ENCODE results near the gene COL24A1. TPM values are rescaled to one million over a fixed set of nuclear protein-coding genes. Genes with fewer than 3 reads are reported as not detected.

Gene COL24A1
- polyA plus RNA-seq, 1 donor (not counting 4 experiments of a cell fraction or from before 2014, with no cell fraction given) = not detected

GRCh38 chr1:85683292-85684025 lies 473.1 kb downstream of the COL24A1 start:
- no peaks in the 10 kb centered on the region for H3K27me3 ChIP-seq (ENCODE audit: control insufficient read depth, extremely low read depth, insufficient read depth, low read length)
- no peak overlapping the region for H3K27ac ChIP-seq (ENCODE audit: control insufficient read depth, insufficient read depth, low read length)
- DNase-seq (ENCODE audit: low read depth, low spot score) = no peak
- no peaks in the 10 kb centered on the region for H3K9me1 ChIP-seq (ENCODE audit: control insufficient read depth, extremely low read depth, insufficient read depth, low read length)
- no peaks in the 10 kb centered on the region for H3K9me3 ChIP-seq (ENCODE audit: control insufficient read depth, low read depth, low read length)
- no peak overlapping the region for H3K4me3 ChIP-seq (ENCODE audit: control insufficient read depth in 2 of 3, extremely low read depth in 1 of 3, insufficient read depth in 2 of 3, low read depth in 1 of 3, low read length in 3 of 3)
- H2AFZ ChIP-seq (ENCODE audit: control insufficient read depth, low read length) = no peak overlapping the region
- H4K20me1 ChIP-seq (ENCODE audit: control insufficient read depth, extremely low read depth, insufficient read depth, low read length) = peaks cover 3% of the 10 kb centered on the region
- no peak for TF ChIP-seq EZH2 (IDR thresholded peaks at IDR 0.05; ENCODE audit: low read length)
- TF ChIP-seq, protein P1, sequence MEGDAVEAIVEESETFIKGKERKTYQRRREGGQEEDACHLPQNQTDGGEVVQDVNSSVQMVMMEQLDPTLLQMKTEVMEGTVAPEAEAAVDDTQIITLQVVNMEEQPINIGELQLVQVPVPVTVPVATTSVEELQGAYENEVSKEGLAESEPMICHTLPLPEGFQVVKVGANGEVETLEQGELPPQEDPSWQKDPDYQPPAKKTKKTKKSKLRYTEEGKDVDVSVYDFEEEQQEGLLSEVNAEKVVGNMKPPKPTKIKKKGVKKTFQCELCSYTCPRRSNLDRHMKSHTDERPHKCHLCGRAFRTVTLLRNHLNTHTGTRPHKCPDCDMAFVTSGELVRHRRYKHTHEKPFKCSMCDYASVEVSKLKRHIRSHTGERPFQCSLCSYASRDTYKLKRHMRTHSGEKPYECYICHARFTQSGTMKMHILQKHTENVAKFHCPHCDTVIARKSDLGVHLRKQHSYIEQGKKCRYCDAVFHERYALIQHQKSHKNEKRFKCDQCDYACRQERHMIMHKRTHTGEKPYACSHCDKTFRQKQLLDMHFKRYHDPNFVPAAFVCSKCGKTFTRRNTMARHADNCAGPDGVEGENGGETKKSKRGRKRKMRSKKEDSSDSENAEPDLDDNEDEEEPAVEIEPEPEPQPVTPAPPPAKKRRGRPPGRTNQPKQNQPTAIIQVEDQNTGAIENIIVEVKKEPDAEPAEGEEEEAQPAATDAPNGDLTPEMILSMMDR (optimal IDR thresholded peaks at IDR 0.05 in 1 of 3, IDR thresholded peaks at IDR 0.05 in 1 of 3, conservative IDR thresholded peaks at IDR 0.05 in 1 of 3; ENCODE audit: extremely low read depth in 1 of 3, insufficient read depth in 2 of 3, low read length in 3 of 3) = no peak
- H3K79me2 ChIP-seq (ENCODE audit: control insufficient read depth, insufficient read depth, low read length) = peaks cover 19% of the 10 kb centered on the region
- H3K4me1 ChIP-seq (ENCODE audit: control insufficient read depth, extremely low read depth, insufficient read depth, low read length) = no peaks in the 10 kb centered on the region
- no peak overlapping the region for H3K9ac ChIP-seq (ENCODE audit: control insufficient read depth, extremely low read depth, insufficient read depth, low read length)
- dilution Hi-C loops (cut with MboI; ENCODE audit: extremely low pct_ligation_motif_present, low sequenced_read_pairs) = no loop called here
- no peak for FAIRE-seq
- no peak overlapping the region for H3K4me2 ChIP-seq (ENCODE audit: control insufficient read depth, extremely low read depth, insufficient read depth, low read depth, low read length)
- H3K36me3 ChIP-seq (ENCODE audit: control insufficient read depth in 2 of 2, extremely low read depth in 1 of 2, insufficient read depth in 2 of 2, low read length in 2 of 2) = peaks cover 1 to 2% of the 10 kb centered on the region in 2 experiments

DNA sequence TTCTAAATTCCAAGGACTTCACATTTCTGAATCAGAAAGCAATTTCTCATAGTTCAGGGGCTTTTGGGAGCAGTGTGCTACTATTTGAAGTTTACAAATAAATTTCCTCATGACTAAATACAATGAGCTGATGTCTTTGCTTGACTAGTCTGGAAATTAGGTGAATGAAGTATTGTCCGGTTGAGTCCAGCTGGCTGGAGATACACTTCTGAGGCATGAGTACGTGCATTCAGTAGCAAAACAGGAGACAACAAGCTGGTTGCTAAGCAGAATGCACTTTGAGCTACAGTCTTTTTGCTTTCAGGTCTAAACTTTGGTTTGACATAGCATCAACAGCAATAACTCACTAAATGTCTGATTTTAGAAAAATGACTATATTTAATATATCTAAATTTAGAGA lies 475.5 kb downstream of the COL24A1 start:
- no peak overlapping the region for H3K4me2 ChIP-seq (ENCODE audit: control insufficient read depth, extremely low read depth, insufficient read depth, low read depth, low read length)
- TF ChIP-seq, protein P1 (optimal IDR thresholded peaks at IDR 0.05 in 1 of 3, IDR thresholded peaks at IDR 0.05 in 1 of 3, conservative IDR thresholded peaks at IDR 0.05 in 1 of 3; ENCODE audit: extremely low read depth in 1 of 3, insufficient read depth in 2 of 3, low read length in 3 of 3) = no peak
- no peak for TF ChIP-seq EZH2 (IDR thresholded peaks at IDR 0.05; ENCODE audit: low read length)
- H3K4me1 ChIP-seq (ENCODE audit: control insufficient read depth, extremely low read depth, insufficient read depth, low read length) = no peaks in the 10 kb centered on the region
- H3K27me3 ChIP-seq (ENCODE audit: control insufficient read depth, extremely low read depth, insufficient read depth, low read length) = no peaks in the 10 kb centered on the region
- no peak overlapping the region for H3K9ac ChIP-seq (ENCODE audit: control insufficient read depth, extremely low read depth, insufficient read depth, low read length)
- H4K20me1 ChIP-seq (ENCODE audit: control insufficient read depth, extremely low read depth, insufficient read depth, low read length) = no peaks in the 10 kb centered on the region
- no peaks in the 10 kb centered on the region for H3K9me1 ChIP-seq (ENCODE audit: control insufficient read depth, extremely low read depth, insufficient read depth, low read length)
- no peak overlapping the region for H3K27ac ChIP-seq (ENCODE audit: control insufficient read depth, insufficient read depth, low read length)
- H2AFZ ChIP-seq (ENCODE audit: control insufficient read depth, low read length) = no peak overlapping the region
- no peak for FAIRE-seq
- no peak for DNase-seq (ENCODE audit: low read depth, low spot score)
- H3K9me3 ChIP-seq (ENCODE audit: control insufficient read depth, low read depth, low read length) = no peaks in the 10 kb centered on the region
- no peak overlapping the region for H3K4me3 ChIP-seq (ENCODE audit: control insufficient read depth in 2 of 3, extremely low read depth in 1 of 3, insufficient read depth in 2 of 3, low read depth in 1 of 3, low read length in 3 of 3)
- dilution Hi-C loops (cut with MboI; ENCODE audit: extremely low pct_ligation_motif_present, low sequenced_read_pairs) = no loop called here
- H3K36me3 ChIP-seq (ENCODE audit: control insufficient read depth in 2 of 2, extremely low read depth in 1 of 2, insufficient read depth in 2 of 2, low read length in 2 of 2) = peaks cover 0 to 8% of the 10 kb centered on the region in 2 experiments
- peaks cover 15% of the 10 kb centered on the region for H3K79me2 ChIP-seq (ENCODE audit: control insufficient read depth, insufficient read depth, low read length)

Small RNA genes within 50 kb of the gene (small RNA-seq; reads per million reads assigned to genes)
- 0 reads per million in 3 experiments for gene RNA5SP51 (ENCODE audit: insufficient read length in 3 of 3, low read depth in 3 of 3, low replicate concordance in 1 of 3)

Other genes with a start within 250 kb of the COL24A1 start
- gene ODF2L, start 239.6 kb upstream of the COL24A1 start, polyA plus RNA-seq = 11.7 to 22.0 TPM (median 13.2 TPM) in 3 replicates

All from keratinocyte (primary cell).